Stimulated activated CD4-positive, alpha-beta T cell treated with anti-CD3 and anti-CD28 coated beads, TNF-alpha, amount 100 ng/mL, for 4 hours (primary cell): Measurements from ENCODE around the gene AFAP1L2.

ENCODE experiments used
- DNase-seq, 3 experiments: peaks; one replicate each; pipeline ENCODE4 v3.0.0-alpha.2; 2020; ENCODE audit warnings: low read depth in 3 of 3

AFAP1L2 gene

DNA sequence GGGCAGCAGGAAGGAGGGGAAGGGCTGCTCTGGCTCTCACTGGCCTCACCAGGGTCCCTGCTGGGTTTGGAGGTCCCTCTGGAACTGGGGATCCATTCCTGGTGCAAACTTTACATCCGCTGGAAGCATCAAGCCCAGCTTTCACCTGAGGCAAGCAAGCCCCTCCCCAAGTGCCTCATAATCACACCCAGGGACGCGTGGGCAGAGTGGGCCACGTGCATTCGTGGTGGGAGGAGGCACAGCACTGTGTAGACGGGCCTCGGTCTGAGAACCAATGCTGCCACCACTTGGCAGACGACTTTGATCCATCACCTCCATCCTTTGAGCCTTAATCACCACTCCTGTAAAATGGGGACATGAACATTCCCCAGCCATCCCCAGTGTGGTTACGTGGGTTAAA is 91.2 kb downstream of the AFAP1L2 start:
- no peak for DNase-seq

DNA sequence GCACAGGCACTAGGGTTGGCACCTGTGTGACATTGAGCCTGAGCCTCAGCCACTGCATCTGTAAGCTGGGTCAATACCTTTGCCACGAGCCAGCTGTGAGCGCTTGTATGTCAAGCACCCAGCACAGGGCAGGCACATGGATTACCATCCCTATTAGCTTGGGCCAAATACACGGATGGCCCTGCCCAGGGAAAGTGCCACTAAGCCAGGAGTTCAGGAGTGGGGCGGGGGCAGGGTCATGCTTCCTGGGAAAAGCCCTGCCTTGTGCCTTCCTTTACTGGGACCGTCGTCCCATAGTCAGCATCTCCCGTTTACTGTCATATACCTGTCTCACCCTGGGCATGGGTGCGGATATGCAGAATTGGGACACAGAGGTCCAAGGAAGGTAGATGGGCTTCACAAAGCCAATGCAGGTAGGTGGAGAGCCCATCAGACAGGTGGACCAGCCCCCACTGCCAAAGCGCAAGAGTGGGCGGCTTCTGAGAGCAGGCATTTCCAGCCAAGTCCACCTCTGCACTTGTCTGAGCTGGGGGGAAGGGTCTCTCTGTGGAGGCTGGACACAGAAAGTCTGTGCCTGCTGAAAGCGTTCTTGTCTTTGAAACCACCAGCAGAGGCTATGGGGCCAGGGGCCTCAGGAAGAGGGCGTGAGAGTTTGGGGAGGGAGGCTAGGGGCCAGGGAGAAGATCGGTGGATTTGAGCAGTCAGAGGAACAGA is 92.6 kb downstream of the AFAP1L2 start:
- DNase-seq = no peak

DNA sequence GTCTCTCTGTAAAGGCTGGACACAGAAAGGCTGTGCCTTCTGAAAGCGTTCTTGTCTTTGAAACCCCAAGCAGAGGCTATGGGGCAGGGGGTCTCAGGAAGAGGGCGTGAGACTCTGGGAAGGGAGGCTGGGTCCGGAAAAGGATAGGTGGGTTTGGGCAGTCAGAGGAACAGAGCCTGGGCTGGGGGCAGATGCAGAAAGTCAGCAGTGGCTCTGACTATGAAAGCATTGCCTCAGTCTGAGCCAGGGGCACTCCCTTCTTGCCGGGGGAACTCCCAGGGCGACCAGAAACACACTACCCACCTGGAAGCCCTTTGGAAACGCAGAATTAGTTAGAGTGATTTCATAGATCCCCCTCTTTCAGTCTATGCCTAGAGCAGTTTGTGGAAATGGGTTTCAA is 93.3 kb downstream of the AFAP1L2 start:
- DNase-seq = no peak

DNA sequence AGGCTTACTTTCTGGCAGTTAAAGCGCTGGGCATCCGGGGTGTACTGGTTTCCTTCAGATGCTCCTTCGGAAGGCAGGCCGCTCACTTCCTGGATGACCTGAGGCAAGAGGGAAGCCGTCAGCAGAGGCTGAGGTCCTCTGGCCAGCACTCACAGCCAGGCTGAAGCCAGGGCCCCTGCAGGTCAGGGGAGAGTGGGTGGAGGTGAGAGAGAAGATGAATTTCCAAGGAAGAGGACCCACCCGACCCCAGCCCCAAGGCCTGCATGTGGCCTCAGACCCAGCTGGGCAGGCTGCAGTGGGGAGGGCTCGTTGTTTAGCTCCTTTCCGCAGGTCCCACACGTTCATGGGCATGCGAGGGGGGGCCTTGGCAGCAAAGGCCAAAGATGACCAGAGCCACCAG is 94.0 kb downstream of the AFAP1L2 start:
- DNase-seq = no peak

DNA sequence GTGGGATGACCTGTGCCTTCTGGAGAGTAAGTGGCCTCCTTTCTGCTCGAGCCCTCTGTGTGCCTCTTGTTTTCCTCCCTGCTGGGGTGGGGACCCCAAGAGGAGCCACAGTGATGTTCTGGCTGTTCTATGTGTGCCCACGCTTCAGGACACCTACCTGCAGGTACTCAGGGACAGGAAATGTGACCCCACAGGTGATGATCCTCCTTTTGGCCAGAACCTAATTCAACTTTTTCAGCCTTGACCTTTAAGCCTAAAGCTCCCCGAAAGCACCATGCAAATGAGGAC is 95.0 kb downstream of the AFAP1L2 start:
- DNase-seq = no peak

DNA sequence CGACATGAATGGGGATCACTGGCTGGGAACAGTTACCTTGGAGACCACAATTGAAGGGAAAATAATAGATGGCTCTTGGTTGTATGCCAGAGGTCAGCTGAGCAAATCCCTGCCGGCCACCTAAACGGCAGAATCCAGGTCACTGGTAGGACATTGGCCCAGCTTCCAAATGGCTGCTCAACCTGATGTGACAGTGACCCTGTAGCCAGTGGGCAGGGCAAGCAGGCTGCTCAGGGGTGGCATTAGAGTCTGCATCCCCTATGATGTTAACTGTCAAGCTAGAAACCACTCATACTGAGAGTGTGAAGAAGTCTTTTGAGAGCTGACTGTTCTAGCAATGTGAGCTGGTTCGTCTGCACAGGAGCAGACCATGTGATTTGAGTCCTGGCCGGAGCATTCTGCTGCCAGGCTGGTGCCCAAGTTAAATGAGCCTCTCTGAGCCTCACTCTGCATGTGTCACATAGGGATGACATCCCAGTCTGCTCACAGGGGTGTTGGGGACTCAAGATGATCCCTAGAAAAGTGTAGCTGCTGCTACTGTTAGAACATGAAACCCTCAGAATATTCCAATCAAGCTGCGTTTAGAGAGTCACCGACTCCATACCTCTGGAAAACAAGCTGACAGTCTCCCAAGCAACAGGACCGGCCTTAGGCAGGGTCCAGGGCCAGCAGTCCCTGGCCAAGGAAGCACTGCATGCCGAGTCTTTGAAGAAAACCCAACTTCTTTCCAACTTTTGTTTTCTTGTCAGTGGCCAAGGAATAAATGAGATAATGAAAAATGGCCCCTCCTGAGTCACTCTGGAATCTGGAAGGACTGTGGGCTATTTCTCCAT is 95.6 kb downstream of the AFAP1L2 start:
- no peak for DNase-seq

DNA sequence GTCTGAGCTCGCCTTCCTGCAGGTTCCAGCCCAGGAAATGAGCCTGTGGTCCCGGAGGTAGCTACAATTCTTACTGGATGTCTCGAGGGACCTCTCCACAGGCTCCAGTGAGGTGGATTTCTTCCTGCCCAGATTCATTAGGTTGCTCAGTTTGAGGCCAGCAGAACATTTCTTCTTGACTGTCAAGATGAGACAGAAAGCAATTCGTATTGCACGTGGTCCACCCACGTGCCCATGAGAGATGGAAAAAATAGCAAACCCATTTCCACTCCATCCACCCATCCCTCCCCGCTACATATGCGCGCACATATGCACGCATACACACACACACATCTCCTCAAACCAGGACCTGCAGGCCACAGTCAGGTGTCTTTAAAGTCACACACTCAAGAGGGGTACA is 96.6 kb downstream of the AFAP1L2 start:
- DNase-seq = no peak

DNA sequence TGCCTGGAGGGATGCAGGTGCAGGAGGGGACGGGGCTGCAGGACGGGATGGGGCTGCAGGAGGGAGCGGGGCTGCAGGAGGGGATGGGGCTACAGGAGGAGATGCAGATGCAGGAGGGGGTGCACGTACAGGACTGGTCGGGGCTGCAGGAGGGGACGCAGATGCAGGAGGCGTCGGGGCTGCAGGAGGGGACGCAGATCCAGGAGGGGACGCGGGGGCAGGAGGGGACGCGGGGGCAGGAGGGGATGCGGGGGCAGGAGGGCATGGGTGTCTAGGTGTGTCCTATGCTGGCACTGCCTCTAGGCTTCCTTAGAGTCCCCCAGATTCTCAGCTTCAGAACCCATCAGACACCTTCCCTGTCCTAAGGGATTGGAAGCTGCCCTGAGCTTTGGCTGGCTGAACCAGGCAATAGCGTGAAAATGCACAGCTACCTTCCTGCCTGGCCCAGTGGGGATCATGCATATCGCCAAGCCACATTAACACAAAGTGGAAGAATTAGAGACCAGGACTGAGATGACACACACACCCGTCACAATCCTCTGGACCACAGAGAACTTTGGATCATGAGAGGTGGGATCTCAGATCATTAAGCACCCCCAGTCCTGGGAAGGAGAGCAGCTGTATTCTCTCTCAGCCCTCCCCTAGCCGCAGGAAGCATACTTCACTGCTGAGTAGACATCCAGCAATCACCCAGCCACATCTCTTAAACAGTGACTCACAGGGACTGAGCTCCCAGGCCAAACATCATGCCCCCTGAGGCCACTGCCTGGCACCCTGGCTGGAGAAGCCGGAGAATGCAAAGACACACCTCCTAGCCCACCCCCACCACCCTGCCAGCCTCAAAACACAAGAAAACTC is 98.0 kb downstream of the AFAP1L2 start:
- DNase-seq = no peak

DNA sequence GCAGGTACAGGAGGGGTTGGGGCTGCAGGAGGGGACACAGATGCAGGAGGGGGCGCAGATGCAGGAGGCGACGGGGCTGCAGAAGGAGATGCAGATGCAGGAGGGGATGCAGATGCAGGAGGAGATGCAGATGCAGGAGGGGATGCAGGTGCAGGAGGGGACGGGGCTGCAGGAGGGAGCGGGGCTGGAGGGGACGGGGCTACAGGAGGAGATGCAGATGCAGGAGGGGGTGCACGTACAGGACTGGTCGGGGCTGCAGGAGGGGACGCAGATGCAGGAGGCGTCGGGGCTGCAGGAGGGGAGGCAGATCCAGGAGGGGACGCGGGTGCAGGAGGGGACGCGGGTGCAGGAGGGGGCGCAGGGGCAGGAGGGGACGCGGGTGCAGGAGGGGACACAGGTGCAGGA is 98.8 kb downstream of the AFAP1L2 start:
- no peak for DNase-seq

DNA sequence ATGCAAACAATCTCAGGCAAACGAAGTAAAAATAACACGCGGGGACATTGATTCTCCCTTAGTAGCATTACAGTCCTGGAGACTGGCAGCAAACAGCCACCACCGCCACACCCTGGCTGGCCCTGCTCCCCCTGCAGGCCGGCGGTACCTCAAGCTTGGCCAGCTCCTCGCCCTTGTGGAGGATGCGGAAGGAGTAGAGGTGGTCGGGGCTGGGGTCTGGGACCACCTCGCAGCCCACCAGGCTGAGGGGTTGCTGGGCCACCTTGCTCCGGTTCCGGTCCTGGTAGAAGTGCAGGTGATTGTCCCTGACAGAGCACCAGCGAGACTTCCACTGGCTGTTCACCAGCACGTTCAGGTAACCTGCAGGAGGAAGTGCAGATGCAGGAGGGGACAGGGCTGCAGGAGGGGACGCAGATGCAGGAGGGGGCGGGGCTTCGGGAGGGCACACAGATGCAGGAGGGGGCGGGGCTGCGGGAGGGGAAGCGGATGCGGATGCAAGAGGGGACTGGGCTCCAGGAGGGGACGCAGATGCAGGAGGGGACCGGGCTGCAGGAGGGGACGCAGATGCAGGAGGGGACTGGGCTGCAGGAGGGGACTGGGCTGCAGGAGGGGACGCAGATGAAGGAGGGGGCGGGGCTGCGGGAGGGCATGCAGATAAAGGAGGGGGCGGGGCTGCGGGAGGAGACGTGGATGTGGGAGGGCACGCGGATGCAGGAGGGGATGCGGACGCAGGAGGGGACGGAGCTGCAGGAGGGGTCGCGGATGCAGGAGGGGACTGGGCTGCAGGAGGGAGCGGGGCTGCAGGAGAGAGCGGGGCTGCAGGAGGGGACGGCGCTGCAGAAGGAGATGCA is 99.5 kb downstream of the AFAP1L2 start:
- DNase-seq = peak; percentile 12 to 14 (median 13)

DNA sequence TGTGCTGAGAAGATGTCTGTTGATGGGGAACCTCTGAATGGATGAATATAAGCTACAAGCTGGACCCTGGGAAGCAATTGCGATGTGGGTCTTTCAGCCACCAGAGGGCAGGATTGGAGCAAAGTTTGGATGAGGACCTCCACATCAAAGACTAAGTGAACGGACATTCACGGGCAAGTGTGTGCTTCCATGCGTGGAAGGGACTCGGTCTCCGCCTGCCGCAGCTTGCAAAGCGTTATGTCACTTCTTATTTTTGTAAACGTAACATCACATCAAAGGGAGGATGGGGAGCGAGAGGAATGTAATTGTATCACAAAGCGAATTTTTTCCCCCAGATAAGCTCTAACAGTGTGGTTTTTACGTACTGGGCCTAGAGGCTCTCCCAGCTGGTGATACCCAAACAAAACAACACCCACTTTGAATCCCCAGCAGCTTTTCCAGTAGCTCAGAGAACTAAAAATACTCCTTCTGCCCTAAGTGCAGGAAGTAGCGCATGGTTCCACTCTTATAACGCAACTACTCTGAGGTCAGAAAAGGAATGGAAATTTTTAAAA is 100.2 kb downstream of the AFAP1L2 start:
- peak; percentile 37 to 43 (median 40) for DNase-seq

DNA sequence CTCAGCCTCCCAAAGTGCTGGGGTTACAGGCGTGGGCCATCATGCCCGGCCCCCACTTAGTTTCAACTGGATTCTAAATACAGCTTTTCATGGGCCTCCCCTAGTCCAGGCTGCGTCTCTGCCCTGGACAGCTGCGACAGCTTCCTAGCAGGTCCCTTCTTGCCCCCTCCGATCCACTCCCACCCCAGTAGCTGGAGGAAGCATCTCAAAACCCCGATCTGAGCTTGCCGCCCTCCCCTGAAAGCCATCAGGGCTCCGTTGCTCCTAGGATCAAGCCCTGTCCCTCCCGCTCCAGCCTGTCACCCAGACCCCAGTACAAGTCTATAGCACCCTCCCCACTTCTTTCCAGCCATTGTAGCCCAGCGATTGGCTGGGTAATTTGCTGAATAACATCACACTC is 100.7 kb downstream of the AFAP1L2 start:
- DNase-seq = no peak

DNA sequence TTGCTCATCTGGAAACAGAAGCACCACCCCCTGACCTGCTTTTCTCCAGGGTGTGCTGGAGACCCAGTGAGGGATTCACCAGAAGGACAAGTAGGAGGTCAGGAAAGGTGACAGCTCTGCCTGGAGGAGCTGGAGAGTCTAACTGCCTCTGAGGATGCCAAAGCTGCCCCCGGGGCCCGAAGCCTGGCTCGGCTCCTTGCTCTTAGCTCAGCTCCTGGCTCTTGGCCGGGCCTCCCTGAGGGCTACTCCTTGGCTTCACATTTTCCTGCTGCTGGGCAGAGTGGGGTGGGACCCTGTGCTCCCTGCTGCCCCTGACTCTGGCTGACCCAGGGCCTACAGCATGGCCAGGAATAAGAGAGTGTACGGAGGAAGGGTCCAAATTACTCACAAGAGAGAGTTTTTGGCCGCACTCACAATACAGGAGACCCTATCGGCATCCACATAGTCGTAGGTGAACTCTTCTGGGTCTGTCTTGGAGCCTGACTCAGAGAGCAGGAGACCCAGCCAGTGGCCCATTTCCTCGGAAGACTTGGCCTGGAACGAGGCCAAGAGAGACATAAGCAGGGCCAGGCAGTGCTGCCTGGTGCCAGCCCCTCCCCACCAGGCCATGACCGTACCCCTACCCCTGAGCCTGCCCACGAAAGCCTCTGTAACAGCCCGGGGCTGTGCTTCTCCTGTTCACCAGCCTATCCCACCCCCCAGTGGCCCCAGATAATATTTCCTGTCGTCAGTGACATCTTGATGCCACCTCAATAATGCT is 102.2 kb downstream of the AFAP1L2 start:
- DNase-seq = no peak

DNA sequence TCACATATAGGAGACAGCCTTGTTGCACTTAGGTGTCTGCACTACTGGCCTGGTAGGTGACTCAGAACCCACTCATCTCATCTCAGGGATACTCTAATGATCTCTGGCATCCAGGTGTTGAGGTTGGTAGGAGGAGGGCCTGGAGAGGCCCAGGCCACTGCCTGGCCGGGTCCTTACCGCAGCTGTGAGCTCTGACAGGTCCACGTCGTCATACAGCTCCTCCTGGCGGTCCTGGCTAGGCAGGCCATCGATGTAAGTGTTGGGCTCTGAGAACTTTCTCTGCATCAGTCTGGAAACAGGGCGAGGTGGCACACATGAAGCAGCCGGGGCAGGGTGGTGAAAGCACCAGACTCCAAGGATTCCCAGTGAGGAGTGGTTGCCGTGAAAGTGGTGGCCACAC is 103.1 kb downstream of the AFAP1L2 start:
- DNase-seq = no peak

DNA sequence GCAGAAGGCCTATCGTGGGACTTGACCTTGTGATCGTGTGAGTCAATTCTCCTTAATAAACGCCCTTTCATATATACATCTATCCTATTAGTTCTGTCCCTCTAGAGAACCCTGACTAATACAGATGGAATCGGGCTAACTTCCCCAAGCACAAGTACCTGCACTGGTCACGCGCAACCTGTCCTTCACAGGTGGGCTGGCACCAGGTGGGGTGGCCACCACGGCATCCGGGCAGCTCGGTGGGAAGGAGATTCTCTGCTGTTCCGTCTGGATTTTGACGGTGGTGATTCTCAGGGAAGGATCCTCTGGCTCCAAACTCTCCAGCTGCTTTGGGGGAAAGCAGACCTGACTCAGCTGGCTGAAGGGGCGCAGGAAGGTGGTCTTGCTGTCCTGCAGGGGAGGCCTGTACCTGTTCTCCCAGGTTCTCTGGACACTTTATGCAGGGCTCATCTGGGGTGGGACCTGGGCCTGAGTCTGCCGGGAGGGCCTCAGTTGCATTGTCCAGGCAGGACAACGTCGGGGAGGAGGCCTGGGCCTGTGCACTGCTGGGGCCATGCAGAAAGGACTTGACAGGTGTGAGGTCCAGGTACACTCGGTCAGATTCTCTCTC is 104.2 kb downstream of the AFAP1L2 start:
- no peak for DNase-seq

DNA sequence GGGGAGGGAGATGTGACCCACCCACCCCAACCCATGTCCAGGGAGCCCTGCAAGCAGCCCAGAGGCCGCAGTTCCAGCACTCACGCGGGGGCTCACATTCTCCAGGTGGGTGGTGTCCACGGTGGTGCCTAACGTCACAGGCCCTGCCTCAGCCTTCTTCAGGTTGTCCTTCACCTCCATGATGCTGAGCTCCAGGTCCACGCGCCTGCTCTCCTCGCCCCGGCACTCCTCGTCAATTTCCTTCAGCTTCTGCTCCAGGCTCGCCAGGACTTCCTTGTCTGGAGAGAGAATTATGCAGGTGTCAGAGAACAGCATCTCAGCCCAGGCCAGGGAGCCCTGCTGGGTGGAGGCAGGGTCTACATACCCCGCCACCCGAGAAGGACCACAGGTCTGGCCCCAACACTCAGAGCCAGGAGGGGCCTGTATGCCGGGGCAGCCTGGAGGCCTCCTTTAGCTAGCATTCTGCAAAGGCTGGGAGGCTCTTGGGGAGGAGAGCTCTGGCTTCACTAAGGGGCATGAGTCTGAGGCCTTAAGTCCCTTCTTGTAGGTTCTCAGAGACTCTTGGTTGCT is 107.1 kb downstream of the AFAP1L2 start:
- no peak for DNase-seq

DNA sequence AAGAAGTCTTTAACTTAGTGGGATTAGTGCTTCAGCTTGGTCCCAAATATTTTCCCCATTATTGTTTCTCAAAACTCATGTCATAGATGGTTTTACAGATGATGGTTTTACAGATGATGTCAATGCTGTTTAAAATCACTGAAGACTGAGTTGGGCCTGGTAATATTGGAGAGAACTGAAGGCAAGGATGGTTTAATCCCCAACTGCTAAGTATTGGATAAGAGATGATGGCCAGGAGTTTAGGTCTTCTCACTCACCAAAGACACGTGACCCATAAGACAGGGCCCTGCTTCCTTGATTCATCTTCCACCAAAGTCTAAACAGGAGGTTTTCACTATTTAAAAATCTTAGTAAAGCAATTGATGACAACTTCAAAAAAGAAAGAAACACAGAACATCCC is 108.9 kb downstream of the AFAP1L2 start:
- DNase-seq = no peak

DNA sequence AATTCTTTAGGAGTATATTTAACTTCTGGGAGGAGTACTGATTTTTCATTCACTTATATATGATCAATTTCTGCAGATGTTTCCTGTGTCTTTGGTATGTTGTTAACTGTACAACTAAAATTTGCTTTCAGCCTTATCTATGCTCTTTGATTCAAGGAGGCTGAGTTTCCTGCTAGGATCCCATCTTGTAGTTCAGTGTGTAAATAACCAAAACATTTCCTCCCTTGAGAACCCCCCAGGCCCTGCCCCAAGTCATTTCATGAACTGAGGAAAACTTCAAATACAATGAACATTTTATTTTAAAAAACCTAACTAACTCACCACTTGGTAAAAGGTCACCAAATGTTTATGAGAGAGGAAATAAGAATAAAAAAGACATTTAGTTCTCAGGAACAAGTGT is 109.8 kb downstream of the AFAP1L2 start:
- DNase-seq = no peak

DNA sequence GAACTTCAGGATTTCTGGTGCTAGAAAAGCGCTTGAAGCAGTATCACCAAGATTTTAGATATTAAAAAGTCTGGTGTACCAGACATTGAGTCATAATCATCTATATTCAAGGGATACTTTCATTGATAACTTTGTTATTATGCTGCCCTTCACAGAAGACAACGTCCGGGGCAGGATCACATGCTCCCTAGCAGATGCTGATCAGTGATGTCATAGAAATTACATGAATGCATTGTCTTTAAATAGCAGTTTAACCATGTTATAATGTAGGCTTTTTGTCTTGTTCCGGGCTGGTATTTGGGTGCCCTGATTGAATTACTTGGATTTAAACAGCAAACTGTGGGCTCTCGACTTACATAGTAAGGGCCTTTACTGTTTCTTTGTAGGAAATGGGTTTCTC is 111.2 kb downstream of the AFAP1L2 start:
- no peak for DNase-seq

DNA sequence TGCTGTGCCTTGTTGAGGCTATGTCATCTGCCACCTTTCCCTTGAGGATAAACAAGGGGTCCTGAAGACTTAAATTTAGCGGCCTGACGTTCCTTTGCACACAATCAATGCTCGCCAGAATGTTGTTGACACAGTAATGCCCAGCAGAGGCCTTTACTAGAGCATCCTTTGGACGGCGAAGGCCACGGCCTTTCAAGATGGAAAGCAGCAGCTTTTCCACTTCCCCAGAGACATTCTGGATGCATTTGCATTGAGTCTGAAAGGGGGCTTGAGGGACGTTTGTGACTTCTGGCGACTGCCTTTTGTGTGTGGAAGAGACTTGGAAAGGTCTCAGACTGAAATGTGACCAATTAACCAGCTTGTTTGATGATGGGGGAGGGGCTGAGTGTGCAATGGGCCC is 112.8 kb downstream of the AFAP1L2 start:
- DNase-seq = no peak
